ENCODE measurements around the gene ICOS. TPM values are rescaled to one million over a fixed set of nuclear protein-coding genes. Genes with fewer than 3 reads are reported as not detected.

ICOS gene
- total RNA-seq, 4 donors from 2014 or later = 0.14 to 0.59 (median 0.26) TPM; not detected in 1

- no peaks in the 10 kb centered on the region for H3K4me1 ChIP-seq
- H3K4me3 ChIP-seq = no peak overlapping the region
- no peaks in the 10 kb centered on the region for H3K36me3 ChIP-seq
- no peaks in the 10 kb centered on the region for H3K9me3 ChIP-seq
- intact Hi-C loops (cut with DNase I; ENCODE audit: low total_unique reads) = no loop called here
- no peak for DNase-seq
- H3K27me3 ChIP-seq = no peaks in the 10 kb centered on the region
- TF ChIP-seq POLR2A (IDR thresholded peaks at IDR 0.05) (no peak), CTCF (IDR thresholded peaks at IDR 0.05) (no peak)
- no peak overlapping the region for H3K27ac ChIP-seq
These were observed 58.2 kb downstream of the ICOS start for GRCh38 chr2:203994735-203995134.

GRCh38 chr2:203996692-203997091 is 60.1 kb downstream of the ICOS start:
- Histone ChIP-seq H3K36me3 (no peaks in the 10 kb centered on the region), H3K4me3 (no peak overlapping the region), H3K4me1 (no peaks in the 10 kb centered on the region), H3K27me3 (no peaks in the 10 kb centered on the region), H3K9me3 (no peaks in the 10 kb centered on the region), H3K27ac (no peak overlapping the region)
- intact Hi-C loops (cut with DNase I; ENCODE audit: low total_unique reads) = no loop called here
- DNase-seq = no peak
- TF ChIP-seq POLR2A (IDR thresholded peaks at IDR 0.05) (no peak), CTCF (IDR thresholded peaks at IDR 0.05) (no peak)

GRCh38 chr2:203997481-203997880 is 60.9 kb downstream of the ICOS start:
- no peaks in the 10 kb centered on the region for H3K9me3 ChIP-seq

GRCh38 chr2:203997980-203998809 is 61.6 kb downstream of the ICOS start:
- H3K4me3 ChIP-seq = no peak overlapping the region
- H3K27ac ChIP-seq = no peak overlapping the region
- H3K27me3 ChIP-seq = no peaks in the 10 kb centered on the region
- TF ChIP-seq POLR2A (IDR thresholded peaks at IDR 0.05) (no peak), CTCF (IDR thresholded peaks at IDR 0.05) (no peak)
- no peaks in the 10 kb centered on the region for H3K9me3 ChIP-seq
- no peak for DNase-seq
- no peaks in the 10 kb centered on the region for H3K4me1 ChIP-seq
- H3K36me3 ChIP-seq = no peaks in the 10 kb centered on the region
- intact Hi-C loops (cut with DNase I; ENCODE audit: low total_unique reads) = no loop called here

More at GRCh38 chr2:203997481-203997880, 60.9 kb downstream of the ICOS start:
- TF ChIP-seq POLR2A (IDR thresholded peaks at IDR 0.05) = no peak
- TF ChIP-seq CTCF (IDR thresholded peaks at IDR 0.05) = no peak
- intact Hi-C loops (cut with DNase I; ENCODE audit: low total_unique reads) = no loop called here
- H3K36me3 ChIP-seq = no peaks in the 10 kb centered on the region
- no peaks in the 10 kb centered on the region for H3K4me1 ChIP-seq
- no peak overlapping the region for H3K4me3 ChIP-seq
- no peak overlapping the region for H3K27ac ChIP-seq
- DNase-seq = no peak
- no peaks in the 10 kb centered on the region for H3K27me3 ChIP-seq

- H3K36me3 ChIP-seq = no peaks in the 10 kb centered on the region
- intact Hi-C loops (cut with DNase I; ENCODE audit: low total_unique reads) = no loop called here
- no peak overlapping the region for H3K4me3 ChIP-seq
- no peaks in the 10 kb centered on the region for H3K27me3 ChIP-seq
- TF ChIP-seq POLR2A (IDR thresholded peaks at IDR 0.05) = no peak
- TF ChIP-seq CTCF (IDR thresholded peaks at IDR 0.05) = no peak
- no peak overlapping the region for H3K27ac ChIP-seq
- H3K9me3 ChIP-seq = no peaks in the 10 kb centered on the region
- H3K4me1 ChIP-seq = no peaks in the 10 kb centered on the region
- no peak for DNase-seq
These were observed 63.3 kb downstream of the ICOS start for GRCh38 chr2:203999835-204000234.

All from uterus (tissue), 4 donors.